Measurements from ENCODE around the gene PDE11A. TPM values are rescaled to one million over a fixed set of nuclear protein-coding genes. Genes with fewer than 3 reads are reported as not detected.

PDE11A gene
- total RNA-seq, 6 experiments from 2014 or later: 1.2 to 3.1 (median 1.4) TPM

DNA sequence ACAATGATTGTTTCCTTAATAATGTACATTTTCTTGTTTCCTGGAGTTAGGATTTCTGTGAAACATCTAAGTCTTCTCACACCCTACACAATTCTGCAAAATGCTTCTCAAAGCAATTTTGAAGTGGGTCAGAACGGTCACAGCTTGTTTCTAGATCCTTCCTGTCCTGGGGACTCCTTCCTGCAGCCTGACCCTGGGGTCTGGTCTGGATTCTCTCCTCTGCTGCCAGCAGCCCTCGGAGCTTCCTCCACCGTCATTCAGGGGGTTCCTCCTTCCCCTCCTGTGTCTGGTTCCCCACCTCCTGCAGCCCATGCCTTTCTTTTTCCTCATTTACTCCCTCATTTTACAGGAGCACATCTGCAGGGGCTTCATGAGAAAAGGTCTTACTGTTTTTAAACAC is 357.9 kb downstream of the PDE11A start:
- TF ChIP-seq, protein P1, sequence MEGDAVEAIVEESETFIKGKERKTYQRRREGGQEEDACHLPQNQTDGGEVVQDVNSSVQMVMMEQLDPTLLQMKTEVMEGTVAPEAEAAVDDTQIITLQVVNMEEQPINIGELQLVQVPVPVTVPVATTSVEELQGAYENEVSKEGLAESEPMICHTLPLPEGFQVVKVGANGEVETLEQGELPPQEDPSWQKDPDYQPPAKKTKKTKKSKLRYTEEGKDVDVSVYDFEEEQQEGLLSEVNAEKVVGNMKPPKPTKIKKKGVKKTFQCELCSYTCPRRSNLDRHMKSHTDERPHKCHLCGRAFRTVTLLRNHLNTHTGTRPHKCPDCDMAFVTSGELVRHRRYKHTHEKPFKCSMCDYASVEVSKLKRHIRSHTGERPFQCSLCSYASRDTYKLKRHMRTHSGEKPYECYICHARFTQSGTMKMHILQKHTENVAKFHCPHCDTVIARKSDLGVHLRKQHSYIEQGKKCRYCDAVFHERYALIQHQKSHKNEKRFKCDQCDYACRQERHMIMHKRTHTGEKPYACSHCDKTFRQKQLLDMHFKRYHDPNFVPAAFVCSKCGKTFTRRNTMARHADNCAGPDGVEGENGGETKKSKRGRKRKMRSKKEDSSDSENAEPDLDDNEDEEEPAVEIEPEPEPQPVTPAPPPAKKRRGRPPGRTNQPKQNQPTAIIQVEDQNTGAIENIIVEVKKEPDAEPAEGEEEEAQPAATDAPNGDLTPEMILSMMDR (IDR thresholded peaks at IDR 0.05): no peak
- H3K4me1 Mint-ChIP-seq (ENCODE audit: low read depth): no peaks in the 10 kb centered on the region
- H3K27me3 Mint-ChIP-seq (ENCODE audit: insufficient read depth): peaks cover 8% of the 10 kb centered on the region
- no peak overlapping the region for H3K4me3 Mint-ChIP-seq
- no peak for DNase-seq
- no peaks in the 10 kb centered on the region for H3K36me3 Mint-ChIP-seq (ENCODE audit: low read depth)
- H3K9me3 Mint-ChIP-seq: no peaks in the 10 kb centered on the region
- H3K27ac Mint-ChIP-seq: no peak overlapping the region

DNA sequence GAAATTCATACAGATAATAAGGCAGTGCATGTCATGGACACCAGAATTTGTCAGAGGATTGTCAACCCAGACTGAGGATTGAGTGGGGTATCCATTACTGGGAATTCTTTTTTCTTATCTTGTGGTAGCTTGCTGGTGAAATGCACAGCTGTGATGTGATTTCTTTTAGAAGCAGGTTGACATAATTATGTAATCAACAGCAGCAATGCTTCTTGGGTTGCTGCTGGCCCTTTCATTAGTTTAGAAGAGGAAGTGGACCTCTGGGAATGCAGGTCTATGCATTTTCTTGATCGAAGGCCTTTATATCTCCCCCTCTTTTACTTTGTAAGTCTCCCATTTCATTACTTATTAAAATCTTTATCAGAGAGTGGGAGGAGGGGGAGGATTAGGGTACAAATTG is 360.1 kb downstream of the PDE11A start:
- H3K27me3 Mint-ChIP-seq (ENCODE audit: insufficient read depth): peaks cover 8% of the 10 kb centered on the region
- TF ChIP-seq, protein P1 (IDR thresholded peaks at IDR 0.05): no peak
- no peaks in the 10 kb centered on the region for H3K36me3 Mint-ChIP-seq (ENCODE audit: low read depth)
- no peaks in the 10 kb centered on the region for H3K9me3 Mint-ChIP-seq
- no peak for DNase-seq
- no peak overlapping the region for H3K4me3 Mint-ChIP-seq
- H3K4me1 Mint-ChIP-seq (ENCODE audit: low read depth): no peaks in the 10 kb centered on the region
- H3K27ac Mint-ChIP-seq: no peak overlapping the region

DNA sequence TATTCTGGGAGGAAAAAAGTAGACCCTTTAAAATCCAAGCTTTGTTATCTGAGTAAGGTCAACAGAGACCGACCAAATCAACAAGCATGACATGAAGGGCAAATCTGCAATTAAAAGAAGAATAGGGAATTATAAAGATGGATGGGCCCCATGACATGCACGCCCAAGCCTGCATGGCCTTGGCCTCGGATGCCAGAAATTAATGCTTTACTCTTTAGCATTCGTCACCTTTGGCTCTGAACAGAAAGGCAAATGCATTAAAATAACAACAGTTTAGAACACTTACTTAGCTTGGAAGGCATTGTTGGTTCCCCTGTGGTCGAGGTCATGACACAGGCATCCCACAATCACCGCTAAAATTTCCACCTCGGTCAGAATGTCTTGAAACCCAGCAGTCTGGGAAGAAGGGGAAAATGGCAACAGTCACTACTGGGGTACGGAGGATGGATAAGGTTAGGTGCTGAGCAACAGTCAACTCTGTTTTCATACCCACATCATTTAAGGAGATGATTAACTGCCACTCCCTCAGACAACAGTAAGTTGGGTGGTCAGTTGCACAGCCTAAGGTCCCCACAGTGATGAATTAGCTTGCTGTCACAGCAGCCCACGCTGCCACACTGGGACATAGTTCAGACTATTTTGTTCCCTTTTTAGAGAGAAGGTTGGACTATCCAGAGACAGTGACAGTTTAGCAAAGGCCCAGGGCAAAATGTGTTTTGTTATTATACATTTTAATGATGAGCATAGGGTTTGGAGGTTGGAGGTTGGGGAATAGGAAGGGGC is 360.9 kb downstream of the PDE11A start:
- no peaks in the 10 kb centered on the region for H3K4me1 Mint-ChIP-seq (ENCODE audit: low read depth)
- TF ChIP-seq, protein P1 (IDR thresholded peaks at IDR 0.05): no peak
- H3K4me3 Mint-ChIP-seq: no peak overlapping the region
- DNase-seq: no peak
- no peaks in the 10 kb centered on the region for H3K36me3 Mint-ChIP-seq (ENCODE audit: low read depth)
- H3K27ac Mint-ChIP-seq: no peak overlapping the region
- no peaks in the 10 kb centered on the region for H3K9me3 Mint-ChIP-seq
- peaks cover 8% of the 10 kb centered on the region; the same call in 1 of the 2 replicates for H3K27me3 Mint-ChIP-seq (ENCODE audit: insufficient read depth)

DNA sequence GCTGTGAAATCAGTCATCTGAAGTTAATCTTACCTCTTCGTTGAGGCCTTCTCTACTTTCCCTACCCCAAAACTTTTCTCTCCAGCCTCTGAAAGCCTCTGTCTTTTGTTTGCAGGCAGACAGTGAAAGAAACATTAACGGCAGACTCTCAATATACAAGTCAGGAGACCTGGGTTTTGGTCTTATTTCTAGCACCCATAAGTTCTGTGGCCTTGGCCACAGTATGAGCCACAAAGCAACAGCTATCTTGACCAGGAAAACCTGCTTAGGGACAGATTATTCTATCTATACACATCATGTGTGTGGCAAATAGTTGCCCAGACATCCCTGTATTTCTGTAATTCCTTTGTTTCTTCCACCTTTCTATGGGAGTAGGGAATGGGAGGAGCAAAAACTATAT is 361.7 kb downstream of the PDE11A start:
- Mint-ChIP-seq H3K27ac (no peak overlapping the region), H3K4me1 (ENCODE audit: low read depth) (no peaks in the 10 kb centered on the region), H3K27me3 (ENCODE audit: insufficient read depth) (peaks cover 8% of the 10 kb centered on the region; the same call in 1 of the 2 replicates), H3K9me3 (no peaks in the 10 kb centered on the region), H3K36me3 (ENCODE audit: low read depth) (no peaks in the 10 kb centered on the region), H3K4me3 (no peak overlapping the region)
- no peak for DNase-seq
- TF ChIP-seq, protein P1 (IDR thresholded peaks at IDR 0.05): no peak

DNA sequence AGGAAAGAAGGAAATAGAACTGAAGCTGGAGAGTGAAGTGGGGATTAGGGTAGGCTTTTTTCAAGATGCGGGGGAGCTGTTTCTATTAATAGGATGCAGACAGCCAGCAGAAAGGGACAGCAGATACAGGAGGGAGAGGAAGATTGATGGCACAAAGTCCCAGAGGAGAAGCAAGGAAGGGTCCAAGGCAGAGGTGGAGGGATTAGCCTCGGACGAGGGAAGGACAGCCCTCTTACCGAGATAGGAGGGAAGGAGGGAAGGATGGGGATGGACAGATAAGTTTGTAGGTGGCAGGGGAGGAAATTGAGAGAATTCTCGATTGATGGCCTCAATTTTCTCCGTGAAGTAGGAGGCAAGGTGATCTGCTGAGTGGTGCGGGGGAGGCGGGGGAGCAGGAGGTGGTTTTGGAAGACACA is 362.6 kb downstream of the PDE11A start:
- no peak overlapping the region for H3K27ac Mint-ChIP-seq
- no peak overlapping the region for H3K4me3 Mint-ChIP-seq
- TF ChIP-seq, protein P1 (IDR thresholded peaks at IDR 0.05): no peak
- no peaks in the 10 kb centered on the region for H3K9me3 Mint-ChIP-seq
- no peak for DNase-seq
- no peaks in the 10 kb centered on the region for H3K36me3 Mint-ChIP-seq (ENCODE audit: low read depth)
- H3K27me3 Mint-ChIP-seq (ENCODE audit: insufficient read depth): peaks cover 7% of the 10 kb centered on the region; the same call in 1 of the 2 replicates
- H3K4me1 Mint-ChIP-seq (ENCODE audit: low read depth): no peaks in the 10 kb centered on the region

All from HFFc6 (cell line).